B cell (primary cell): ENCODE results near the gene SLC27A5.

Experiments
- EZH2 ChIP-seq: IDR thresholded peaks from 2 replicates; pipeline ENCODE4 v1.6.1; 2012; ENCODE audit warnings: borderline replicate concordance, low read depth, mild to moderate bottlenecking, moderate library complexity, low read length; ENCODE audit not compliant: insufficient read depth, poor library complexity, severe bottlenecking
- TF ChIP-seq, protein P1 (sequence below): fragments of 200-600 bp; IDR thresholded peaks from one replicate; pipeline ENCODE4 v1.8.0; 2022; ENCODE audit warnings: antibody characterized with exemption, mild to moderate bottlenecking

DNA sequence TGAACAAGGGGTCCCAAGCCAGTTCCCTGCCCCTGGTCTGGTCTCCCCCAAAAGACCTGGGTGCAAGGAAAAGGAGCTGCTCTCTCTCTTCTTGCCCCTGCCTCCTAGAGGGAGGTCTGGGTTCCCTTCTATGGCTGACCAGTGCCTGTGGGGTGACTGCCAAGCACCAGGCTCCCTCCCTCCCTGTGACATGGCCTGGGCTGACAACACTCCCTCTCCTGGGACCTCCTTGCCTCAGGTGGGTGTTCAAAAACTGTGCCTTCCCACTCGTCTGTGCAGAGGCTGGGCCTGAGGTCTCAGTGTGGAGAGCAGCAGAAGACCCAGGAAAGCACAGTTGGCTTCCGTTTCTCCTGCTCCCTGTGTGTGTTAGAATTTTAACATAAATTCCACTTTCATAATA is 31.0 kb downstream of the SLC27A5 start:
- TF ChIP-seq, protein P1, sequence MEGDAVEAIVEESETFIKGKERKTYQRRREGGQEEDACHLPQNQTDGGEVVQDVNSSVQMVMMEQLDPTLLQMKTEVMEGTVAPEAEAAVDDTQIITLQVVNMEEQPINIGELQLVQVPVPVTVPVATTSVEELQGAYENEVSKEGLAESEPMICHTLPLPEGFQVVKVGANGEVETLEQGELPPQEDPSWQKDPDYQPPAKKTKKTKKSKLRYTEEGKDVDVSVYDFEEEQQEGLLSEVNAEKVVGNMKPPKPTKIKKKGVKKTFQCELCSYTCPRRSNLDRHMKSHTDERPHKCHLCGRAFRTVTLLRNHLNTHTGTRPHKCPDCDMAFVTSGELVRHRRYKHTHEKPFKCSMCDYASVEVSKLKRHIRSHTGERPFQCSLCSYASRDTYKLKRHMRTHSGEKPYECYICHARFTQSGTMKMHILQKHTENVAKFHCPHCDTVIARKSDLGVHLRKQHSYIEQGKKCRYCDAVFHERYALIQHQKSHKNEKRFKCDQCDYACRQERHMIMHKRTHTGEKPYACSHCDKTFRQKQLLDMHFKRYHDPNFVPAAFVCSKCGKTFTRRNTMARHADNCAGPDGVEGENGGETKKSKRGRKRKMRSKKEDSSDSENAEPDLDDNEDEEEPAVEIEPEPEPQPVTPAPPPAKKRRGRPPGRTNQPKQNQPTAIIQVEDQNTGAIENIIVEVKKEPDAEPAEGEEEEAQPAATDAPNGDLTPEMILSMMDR, result no peak
- no peak for TF ChIP-seq EZH2
